ENCODE data around the gene SCG2.

- TF ChIP-seq ZNF274 (IDR thresholded peaks at IDR 0.05; ENCODE audit: low read length), result no peak
- TF ChIP-seq ZNF274 (tag by site-specific recombination; IDR thresholded peaks at IDR 0.05; ENCODE audit: borderline replicate concordance), result no peak
- TF ChIP-seq, protein P1, sequence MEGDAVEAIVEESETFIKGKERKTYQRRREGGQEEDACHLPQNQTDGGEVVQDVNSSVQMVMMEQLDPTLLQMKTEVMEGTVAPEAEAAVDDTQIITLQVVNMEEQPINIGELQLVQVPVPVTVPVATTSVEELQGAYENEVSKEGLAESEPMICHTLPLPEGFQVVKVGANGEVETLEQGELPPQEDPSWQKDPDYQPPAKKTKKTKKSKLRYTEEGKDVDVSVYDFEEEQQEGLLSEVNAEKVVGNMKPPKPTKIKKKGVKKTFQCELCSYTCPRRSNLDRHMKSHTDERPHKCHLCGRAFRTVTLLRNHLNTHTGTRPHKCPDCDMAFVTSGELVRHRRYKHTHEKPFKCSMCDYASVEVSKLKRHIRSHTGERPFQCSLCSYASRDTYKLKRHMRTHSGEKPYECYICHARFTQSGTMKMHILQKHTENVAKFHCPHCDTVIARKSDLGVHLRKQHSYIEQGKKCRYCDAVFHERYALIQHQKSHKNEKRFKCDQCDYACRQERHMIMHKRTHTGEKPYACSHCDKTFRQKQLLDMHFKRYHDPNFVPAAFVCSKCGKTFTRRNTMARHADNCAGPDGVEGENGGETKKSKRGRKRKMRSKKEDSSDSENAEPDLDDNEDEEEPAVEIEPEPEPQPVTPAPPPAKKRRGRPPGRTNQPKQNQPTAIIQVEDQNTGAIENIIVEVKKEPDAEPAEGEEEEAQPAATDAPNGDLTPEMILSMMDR (tag by site-specific recombination; IDR thresholded peaks at IDR 0.05), result no peak
- TF ChIP-seq ATF2 (tag by site-specific recombination; IDR thresholded peaks at IDR 0.05; ENCODE audit: low read depth), result no peak
- TF ChIP-seq ZNF10 (tag by site-specific recombination; IDR thresholded peaks at IDR 0.05), result no peak
- no peak for TF ChIP-seq ZNF768 (tag by site-specific recombination; IDR thresholded peaks at IDR 0.05)
- no peak for TF ChIP-seq ZNF558 (tag by site-specific recombination; IDR thresholded peaks at IDR 0.05)
- TF ChIP-seq MYNN (tag by site-specific recombination; IDR thresholded peaks at IDR 0.05; ENCODE audit: borderline replicate concordance), result no peak
- TF ChIP-seq, protein P2, sequence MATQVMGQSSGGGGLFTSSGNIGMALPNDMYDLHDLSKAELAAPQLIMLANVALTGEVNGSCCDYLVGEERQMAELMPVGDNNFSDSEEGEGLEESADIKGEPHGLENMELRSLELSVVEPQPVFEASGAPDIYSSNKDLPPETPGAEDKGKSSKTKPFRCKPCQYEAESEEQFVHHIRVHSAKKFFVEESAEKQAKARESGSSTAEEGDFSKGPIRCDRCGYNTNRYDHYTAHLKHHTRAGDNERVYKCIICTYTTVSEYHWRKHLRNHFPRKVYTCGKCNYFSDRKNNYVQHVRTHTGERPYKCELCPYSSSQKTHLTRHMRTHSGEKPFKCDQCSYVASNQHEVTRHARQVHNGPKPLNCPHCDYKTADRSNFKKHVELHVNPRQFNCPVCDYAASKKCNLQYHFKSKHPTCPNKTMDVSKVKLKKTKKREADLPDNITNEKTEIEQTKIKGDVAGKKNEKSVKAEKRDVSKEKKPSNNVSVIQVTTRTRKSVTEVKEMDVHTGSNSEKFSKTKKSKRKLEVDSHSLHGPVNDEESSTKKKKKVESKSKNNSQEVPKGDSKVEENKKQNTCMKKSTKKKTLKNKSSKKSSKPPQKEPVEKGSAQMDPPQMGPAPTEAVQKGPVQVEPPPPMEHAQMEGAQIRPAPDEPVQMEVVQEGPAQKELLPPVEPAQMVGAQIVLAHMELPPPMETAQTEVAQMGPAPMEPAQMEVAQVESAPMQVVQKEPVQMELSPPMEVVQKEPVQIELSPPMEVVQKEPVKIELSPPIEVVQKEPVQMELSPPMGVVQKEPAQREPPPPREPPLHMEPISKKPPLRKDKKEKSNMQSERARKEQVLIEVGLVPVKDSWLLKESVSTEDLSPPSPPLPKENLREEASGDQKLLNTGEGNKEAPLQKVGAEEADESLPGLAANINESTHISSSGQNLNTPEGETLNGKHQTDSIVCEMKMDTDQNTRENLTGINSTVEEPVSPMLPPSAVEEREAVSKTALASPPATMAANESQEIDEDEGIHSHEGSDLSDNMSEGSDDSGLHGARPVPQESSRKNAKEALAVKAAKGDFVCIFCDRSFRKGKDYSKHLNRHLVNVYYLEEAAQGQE (tag by site-specific recombination; IDR thresholded peaks at IDR 0.05), result no peak
- no peak for TF ChIP-seq PRDM4 (tag by site-specific recombination; IDR thresholded peaks at IDR 0.05)
- no peak for TF ChIP-seq YY1 (tag by site-specific recombination; IDR thresholded peaks at IDR 0.05)
- no peak for TF ChIP-seq ZNF777 (tag by site-specific recombination; IDR thresholded peaks at IDR 0.05; ENCODE audit: borderline replicate concordance)
- TF ChIP-seq ZSCAN30 (tag by site-specific recombination; IDR thresholded peaks at IDR 0.05), result no peak
- TF ChIP-seq, protein P3, sequence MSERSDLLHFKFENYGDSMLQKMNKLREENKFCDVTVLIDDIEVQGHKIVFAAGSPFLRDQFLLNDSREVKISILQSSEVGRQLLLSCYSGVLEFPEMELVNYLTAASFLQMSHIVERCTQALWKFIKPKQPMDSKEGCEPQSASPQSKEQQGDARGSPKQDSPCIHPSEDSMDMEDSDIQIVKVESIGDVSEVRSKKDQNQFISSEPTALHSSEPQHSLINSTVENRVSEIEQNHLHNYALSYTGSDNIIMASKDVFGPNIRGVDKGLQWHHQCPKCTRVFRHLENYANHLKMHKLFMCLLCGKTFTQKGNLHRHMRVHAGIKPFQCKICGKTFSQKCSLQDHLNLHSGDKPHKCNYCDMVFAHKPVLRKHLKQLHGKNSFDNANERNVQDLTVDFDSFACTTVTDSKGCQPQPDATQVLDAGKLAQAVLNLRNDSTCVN (tag by site-specific recombination; optimal IDR thresholded peaks at IDR 0.05), result no peak
These were observed 16.2 kb upstream of the SCG2 start for GRCh38 chr2:223618172-223619035.

Measured in HEK293 (cell line).